HCT116 (cell line): ENCODE data around the gene GNAS-AS1. TPM values are rescaled to one million over a fixed set of nuclear protein-coding genes. Genes with fewer than 3 reads are reported as not detected.

Source experiments
- ATAC-seq: fragments of 200-7000 bp; cut with Tn5 transposase; 2 replicates; pipeline ENCODE4 v1.9.1; 2020; ENCODE audit warnings: mild to moderate bottlenecking, moderate library complexity
- BruUV-seq: library from RNA; stranded (reverse); fragments of 400-500 nt; replicated peaks from 2 replicates; lab custom pipeline; 2021; lab: Mats Ljungman, UMichigan
- CTCF ChIA-PET: fragments of 300-600 bp; sonication (Branson Sonifier 250); formaldehyde crosslinking; loops from one replicate; lab custom pipeline; 2021; ENCODE audit warnings: antibody characterized with exemption; lab: Charles Lee
- POLR2A ChIA-PET: fragments of 300-600, 350-600 bp; sonication (Branson Sonifier 250); formaldehyde crosslinking; loops from one replicate; lab custom pipeline; 2021; ENCODE audit warnings: antibody characterized with exemption; lab: Charles Lee
- RAD21 ChIA-PET, 2 experiments: fragments of 300-600 bp; sonication (Branson Sonifier 250); formaldehyde crosslinking; loops; one replicate each; lab custom pipeline; 2023; ENCODE audit warnings: low total read pairs in 2 of 2; ENCODE audit not compliant: uncharacterized antibody in 2 of 2, unreplicated experiment in 2 of 2, low non-redundant PET in 1 of 2; lab: Charles Lee
- DNase-seq: peaks from one replicate; pipeline ENCODE4 v3.0.0-alpha.2; 2010; ENCODE audit warnings: low read depth, low spot score
- H2AFZ ChIP-seq: fragments of 200-600 bp; shearing (Covaris generic), sonication (generic); 2 replicates; pipeline ENCODE4 v1.6.1; 2017; ENCODE audit warnings: low read depth, mixed run types, mixed read lengths, antibody characterized with exemption, low read length; ENCODE audit not compliant: poor library complexity, severe bottlenecking
- H3K27ac ChIP-seq: 2 replicates; pipeline ENCODE4 v1.5.1; 2012; ENCODE audit warnings: low read depth, low read length
- H3K27me3 ChIP-seq: fragments of 200-600 bp; sonication (generic); 2 replicates; pipeline ENCODE4 v1.6.1; 2016; ENCODE audit warnings: mixed run types, low read length, mixed read lengths; ENCODE audit not compliant: insufficient read depth
- H3K36me3 ChIP-seq, 2 experiments: fragments of 200-500 bp in 1 of 2; fragments of 200-600 bp in 1 of 2; sonication (Bioruptor generic) in 1 of 2; sonication (generic) in 1 of 2; 2 replicates each; pipeline versions ENCODE4 v1.5.1 to v1.6.1; 2014 to 2016; ENCODE audit warnings: low read length in 2 of 2, inconsistent platforms in 1 of 2, mixed read lengths in 1 of 2, mixed run types in 1 of 2; ENCODE audit not compliant: insufficient read depth in 2 of 2, control insufficient read depth in 1 of 2
- H3K4me1 ChIP-seq, 2 experiments: fragments of 200-600 bp in 1 of 2; sonication (generic) in 1 of 2; 2 replicates each; pipeline versions ENCODE4 v1.5.1 to v1.6.1; 2012 to 2017; ENCODE audit warnings: low read length in 2 of 2, inconsistent platforms in 1 of 2, mild to moderate bottlenecking in 1 of 2, mixed read lengths in 1 of 2, mixed run types in 1 of 2, moderate library complexity in 1 of 2; ENCODE audit not compliant: insufficient read depth in 2 of 2, control insufficient read depth in 1 of 2
- H3K4me2 ChIP-seq: fragments of 200-600 bp; sonication (generic); 2 replicates; pipeline ENCODE4 v1.6.1; 2017; ENCODE audit warnings: mixed run types, low read length, mixed read lengths
- H3K4me3 ChIP-seq, 2 experiments: fragments of 200-600 bp in 1 of 2; sonication (generic) in 1 of 2; replicated peaks in 1 of 2; 2 replicates each; pipeline ENCODE4 v1.5.1; 2011 to 2016; ENCODE audit warnings: low read length in 2 of 2, control low read depth in 1 of 2, low read depth in 1 of 2, mild to moderate bottlenecking in 1 of 2, mixed read lengths in 1 of 2, mixed run types in 1 of 2
- H3K79me2 ChIP-seq: fragments of 200-600 bp; sonication (generic); 2 replicates; pipeline ENCODE4 v1.6.1; 2017; ENCODE audit warnings: mild to moderate bottlenecking, mixed run types, low read length, moderate library complexity, mixed read lengths; ENCODE audit not compliant: insufficient read depth
- H3K9ac ChIP-seq: fragments of 200-600 bp; sonication (generic); 2 replicates; pipeline ENCODE4 v1.6.1; 2016; ENCODE audit warnings: low read length, mixed read lengths
- H3K9me2 ChIP-seq: fragments of 200-600 bp; sonication (generic), shearing (Covaris generic); 2 replicates; pipeline ENCODE4 v1.6.1; 2017; ENCODE audit warnings: mixed run types, mild to moderate bottlenecking, moderate library complexity; ENCODE audit not compliant: insufficient read depth
- H3K9me3 ChIP-seq, 2 experiments: fragments of 200-500 bp in 1 of 2; fragments of 200-600 bp in 1 of 2; sonication (Bioruptor generic) in 1 of 2; sonication (generic) in 1 of 2; 2 replicates each; pipeline ENCODE4 v1.6.1; 2014 to 2017; ENCODE audit warnings: low read length in 2 of 2, mixed read lengths in 2 of 2, inconsistent platforms in 1 of 2, low read depth in 1 of 2, mild to moderate bottlenecking in 1 of 2, mixed run types in 1 of 2, moderate library complexity in 1 of 2; ENCODE audit not compliant: control insufficient read depth in 1 of 2, insufficient read depth in 1 of 2
- H4K20me1 ChIP-seq: fragments of 200-600 bp; sonication (generic), shearing (Covaris generic); 2 replicates; pipeline ENCODE4 v1.6.1; 2017; ENCODE audit warnings: mixed run types, mild to moderate bottlenecking, moderate library complexity; ENCODE audit not compliant: insufficient read depth
- EZH2phosphoT487 ChIP-seq: fragments of 200-600 bp; IDR thresholded peaks from 2 replicates; pipeline ENCODE4 v1.6.1; 2018; ENCODE audit warnings: antibody characterized with exemption, borderline replicate concordance
- POLR2AphosphoS5 ChIP-seq: IDR thresholded peaks from 2 replicates; pipeline ENCODE4 v1.6.1; 2011; ENCODE audit warnings: mild to moderate bottlenecking, low read depth, low read length, moderate library complexity
- REST ChIP-seq: IDR thresholded peaks from 2 replicates; pipeline ENCODE4 v1.6.1; 2012; ENCODE audit warnings: low read depth
- SP1 ChIP-seq: IDR thresholded peaks from 2 replicates; pipeline ENCODE4 v1.6.1; 2012; ENCODE audit warnings: low read depth
- YY1 ChIP-seq: IDR thresholded peaks from 2 replicates; pipeline ENCODE4 v1.6.1; 2011; ENCODE audit warnings: low read length, low read depth, moderate library complexity, mild to moderate bottlenecking; ENCODE audit not compliant: insufficient replicate concordance; ENCODE audit errors: extremely low read depth
- ZFX ChIP-seq: fragments of 450-650 bp; IDR thresholded peaks from 2 replicates; pipeline ENCODE4 v1.6.1; 2017
- intact Hi-C: fragments of 100-400 bp; cut with micrococcal nuclease; formaldehyde crosslinking; loops from 2 replicates; pipeline ENCODE4 v1.10.0; 2022
- total RNA-seq: library from RNA; stranded (reverse); gene quantifications from one replicate; pipeline ENCODE4 v1.2.1, GENCODE V29; 2021; ENCODE audit not compliant: unreplicated experiment

The GNAS-AS1 gene
- total RNA-seq, 1 experiment from 2014 or later = not detected

- Histone ChIP-seq H3K4me3 (no peak overlapping the region), H3K79me2 (no peaks in the 10 kb centered on the region), H2AFZ (no peak overlapping the region), H3K9me3 (no peaks in the 10 kb centered on the region), H3K9ac (no peak overlapping the region), H3K36me3 (no peaks in the 10 kb centered on the region), H4K20me1 (no peaks in the 10 kb centered on the region), H3K4me1 (no peaks in the 10 kb centered on the region), H3K4me2 (no peak overlapping the region), H3K27me3 (peaks cover 5% of the 10 kb centered on the region; the same call in 1 of the 2 replicates), H3K9me2 (no peaks in the 10 kb centered on the region), H3K27ac (no peak overlapping the region)
- ChIA-PET POLR2A (no interaction called here), RAD21 (no interaction called here), CTCF (no interaction called here)
- no TSS peak for BruUV-seq
- DNase-seq (no peak), ATAC-seq (no peak)
- no peak for TF ChIP-seq POLR2AphosphoS5
- no peak for TF ChIP-seq EZH2phosphoT487
- no peak for TF ChIP-seq REST
- no peak for TF ChIP-seq SP1
- TF ChIP-seq ZFX = no peak
- no peak for TF ChIP-seq YY1
- intact Hi-C loops = no loop called here
Measured at GRCh38 chr20:58853466-58853865, 2.8 kb upstream of the GNAS-AS1 start.
